ENCODE data around the gene TAF6. TPM values are rescaled to one million over a fixed set of nuclear protein-coding genes. Genes with fewer than 3 reads are reported as not detected.

TAF6 gene
- total and polyA plus RNA-seq, 9 of the 15 experiments (the other 6 are each of a cell fraction or from before 2014, with no cell fraction given) = 0.78 to 78.7 (median 21.3) TPM

- TF ChIP-seq POLR2AphosphoS5 (IDR thresholded peaks at IDR 0.05; ENCODE audit: control insufficient read depth, insufficient read depth, low read depth, low read length) (peak; percentile 8; the same call in 1 of the 2 replicates), BRD9 (IDR thresholded peaks at IDR 0.05; ENCODE audit: low read depth, partially characterized antibody) (no peak), DMBX1 (CRISPR knock-in tag; IDR thresholded peaks at IDR 0.05; ENCODE audit: borderline replicate concordance) (peak; percentile 75; the same call in 1 of the 2 replicates), FOXK2 (conservative IDR thresholded peaks at IDR 0.05 in 1 of 2, IDR thresholded peaks at IDR 0.05 in 1 of 2; ENCODE audit: low read depth in 2 of 2) (peak; percentile 29 to 57; a peak in 2 of 4 replicates), POLR2B (IDR thresholded peaks at IDR 0.05; ENCODE audit: low read depth, partially characterized antibody) (peak; percentile 27), ZNF316 (IDR thresholded peaks at IDR 0.05) (peak; percentile 49; the same call in 1 of the 2 replicates), YY1 (IDR thresholded peaks at IDR 0.05; ENCODE audit: borderline replicate concordance in 1 of 3, control insufficient read depth in 1 of 3, extremely low read depth in 1 of 3, insufficient read depth in 3 of 3, insufficient read length in 1 of 3, insufficient replicate concordance in 2 of 3, low read depth in 1 of 3, low read length in 2 of 3) (peak in 1 of 3 experiments; percentile 43), NFE2 (IDR thresholded peaks at IDR 0.05; ENCODE audit: low read depth) (peak; percentile 55), C11orf30 (IDR thresholded peaks at IDR 0.05; ENCODE audit: low read depth) (peak; percentile 46; the same call in 1 of the 2 replicates), ZNF592 (IDR thresholded peaks at IDR 0.05) (peak; percentile 86), MCM5 (IDR thresholded peaks at IDR 0.05; ENCODE audit: low read depth) (no peak), HDAC2 (IDR thresholded peaks at IDR 0.05) (peak; percentile 17; the same call in 1 of the 2 replicates), SPI1 (IDR thresholded peaks at IDR 0.05; ENCODE audit: borderline replicate concordance, low read depth, low read length) (peak; percentile 18; the same call in 1 of the 2 replicates), TAF7 (tag; IDR thresholded peaks at IDR 0.05) (0 out of 2 replicates have a peak, but pooled peaks have one; percentile 25)
- TF ChIP-seq, protein P1, sequence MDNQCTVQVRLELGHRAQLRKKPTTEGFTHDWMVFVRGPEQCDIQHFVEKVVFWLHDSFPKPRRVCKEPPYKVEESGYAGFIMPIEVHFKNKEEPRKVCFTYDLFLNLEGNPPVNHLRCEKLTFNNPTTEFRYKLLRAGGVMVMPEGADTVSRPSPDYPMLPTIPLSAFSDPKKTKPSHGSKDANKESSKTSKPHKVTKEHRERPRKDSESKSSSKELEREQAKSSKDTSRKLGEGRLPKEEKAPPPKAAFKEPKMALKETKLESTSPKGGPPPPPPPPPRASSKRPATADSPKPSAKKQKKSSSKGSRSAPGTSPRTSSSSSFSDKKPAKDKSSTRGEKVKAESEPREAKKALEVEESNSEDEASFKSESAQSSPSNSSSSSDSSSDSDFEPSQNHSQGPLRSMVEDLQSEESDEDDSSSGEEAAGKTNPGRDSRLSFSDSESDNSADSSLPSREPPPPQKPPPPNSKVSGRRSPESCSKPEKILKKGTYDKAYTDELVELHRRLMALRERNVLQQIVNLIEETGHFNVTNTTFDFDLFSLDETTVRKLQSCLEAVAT (IDR thresholded peaks at IDR 0.05) = peak; percentile 19 to 38; a peak in 1 of 4 replicates
- TF ChIP-seq, protein P2, sequence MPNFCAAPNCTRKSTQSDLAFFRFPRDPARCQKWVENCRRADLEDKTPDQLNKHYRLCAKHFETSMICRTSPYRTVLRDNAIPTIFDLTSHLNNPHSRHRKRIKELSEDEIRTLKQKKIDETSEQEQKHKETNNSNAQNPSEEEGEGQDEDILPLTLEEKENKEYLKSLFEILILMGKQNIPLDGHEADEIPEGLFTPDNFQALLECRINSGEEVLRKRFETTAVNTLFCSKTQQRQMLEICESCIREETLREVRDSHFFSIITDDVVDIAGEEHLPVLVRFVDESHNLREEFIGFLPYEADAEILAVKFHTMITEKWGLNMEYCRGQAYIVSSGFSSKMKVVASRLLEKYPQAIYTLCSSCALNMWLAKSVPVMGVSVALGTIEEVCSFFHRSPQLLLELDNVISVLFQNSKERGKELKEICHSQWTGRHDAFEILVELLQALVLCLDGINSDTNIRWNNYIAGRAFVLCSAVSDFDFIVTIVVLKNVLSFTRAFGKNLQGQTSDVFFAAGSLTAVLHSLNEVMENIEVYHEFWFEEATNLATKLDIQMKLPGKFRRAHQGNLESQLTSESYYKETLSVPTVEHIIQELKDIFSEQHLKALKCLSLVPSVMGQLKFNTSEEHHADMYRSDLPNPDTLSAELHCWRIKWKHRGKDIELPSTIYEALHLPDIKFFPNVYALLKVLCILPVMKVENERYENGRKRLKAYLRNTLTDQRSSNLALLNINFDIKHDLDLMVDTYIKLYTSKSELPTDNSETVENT (CRISPR knock-in tag; IDR thresholded peaks at IDR 0.05) = 0 out of 2 replicates have a peak, but pooled peaks have one; percentile 12
Measured at GRCh38 chr7:100124301-100125230, 5.4 kb upstream of the TAF6 start (continued).

Measured in K562 (cell line).